ENCODE results near the gene IFNG-AS1.

IFNG-AS1 gene

GRCh38 chr12:67989184-67989920 lies at the start of gene IFNG-AS1:
Gene IFNG-AS1 (plus strand): TSS chr12:67989447.
- no peak for DNase-seq (ENCODE audit: low spot score)

- no peak for DNase-seq (ENCODE audit: low spot score)
Observed at GRCh38 chr12:67939611-67940010, 49.6 kb upstream of the IFNG-AS1 start.

GRCh38 chr12:67940780-67941243 lies 48.4 kb upstream of the IFNG-AS1 start:
- DNase-seq (ENCODE audit: low spot score): peak; percentile 64

- DNase-seq (ENCODE audit: low spot score): no peak
Observed at GRCh38 chr12:67942724-67943123, 46.5 kb upstream of the IFNG-AS1 start.

- peak; percentile 80 for DNase-seq (ENCODE audit: low spot score)
Observed at GRCh38 chr12:67943141-67943892, 45.9 kb upstream of the IFNG-AS1 start.

- no peak for DNase-seq (ENCODE audit: low spot score)
Observed at GRCh38 chr12:67944093-67944492, 45.2 kb upstream of the IFNG-AS1 start.

- no peak for DNase-seq (ENCODE audit: low spot score)
Observed at GRCh38 chr12:67952787-67953186, 36.5 kb upstream of the IFNG-AS1 start.

GRCh38 chr12:67957383-67957782 lies 31.9 kb upstream of the IFNG-AS1 start:
- DNase-seq (ENCODE audit: low spot score): no peak

- DNase-seq (ENCODE audit: low spot score): no peak
Observed at GRCh38 chr12:67958187-67958586, 31.1 kb upstream of the IFNG-AS1 start.

GRCh38 chr12:67964456-67964855 lies 24.8 kb upstream of the IFNG-AS1 start:
- DNase-seq (ENCODE audit: low spot score): no peak

- DNase-seq (ENCODE audit: low spot score): no peak
Observed at GRCh38 chr12:67966560-67966959, 22.7 kb upstream of the IFNG-AS1 start.

- DNase-seq (ENCODE audit: low spot score): no peak
Observed at GRCh38 chr12:67968321-67968720, 20.9 kb upstream of the IFNG-AS1 start.

GRCh38 chr12:67968725-67969124 lies 20.5 kb upstream of the IFNG-AS1 start:
- DNase-seq (ENCODE audit: low spot score): no peak

- no peak for DNase-seq (ENCODE audit: low spot score)
Observed at GRCh38 chr12:67969134-67969802, 20.0 kb upstream of the IFNG-AS1 start.

GRCh38 chr12:67977668-67978067 lies 11.6 kb upstream of the IFNG-AS1 start:
- no peak for DNase-seq (ENCODE audit: low spot score)

GRCh38 chr12:67980391-67980790 lies 8.9 kb upstream of the IFNG-AS1 start:
- DNase-seq (ENCODE audit: low spot score): no peak

- DNase-seq (ENCODE audit: low spot score): peak; percentile 56
Observed at GRCh38 chr12:67981287-67982162, 7.7 kb upstream of the IFNG-AS1 start.

GRCh38 chr12:67982164-67982563 lies 7.1 kb upstream of the IFNG-AS1 start:
- no peak for DNase-seq (ENCODE audit: low spot score)

GRCh38 chr12:67986632-67987031 lies 2.6 kb upstream of the IFNG-AS1 start:
- no peak for DNase-seq (ENCODE audit: low spot score)

GRCh38 chr12:67988601-67989021 lies 636 bp upstream of the IFNG-AS1 start:
- no peak for DNase-seq (ENCODE audit: low spot score)

- no peak for DNase-seq (ENCODE audit: low spot score)
Observed at GRCh38 chr12:67991158-67991557, 1.9 kb downstream of the IFNG-AS1 start.

GRCh38 chr12:67993143-67993542 lies 3.9 kb downstream of the IFNG-AS1 start:
- DNase-seq (ENCODE audit: low spot score): no peak
